Measurements from ENCODE around the gene MRPS15. TPM values are rescaled to one million over a fixed set of nuclear protein-coding genes. Genes with fewer than 3 reads are reported as not detected.

MRPS15 gene
- 36.7 TPM for total RNA-seq (2013)
- polyA plus RNA-seq (10 to 100 TPM; 36.2 to 68.1 (median 66.4) TPM), polyA minus RNA-seq (8.7 and 9.7 TPM in 2 replicates), total RNA-seq (2.7 to 24.5 (median 19.1) reads per million in 11 experiments)

- peak within 1 kb of the TSS; percentile 92 to 98 for H3K4me3 Mint-ChIP-seq
- no peak for TF ChIP-seq CTCF (IDR thresholded peaks at IDR 0.05)
Measured at GRCh38 chr1:36463803-36464604, at the start of gene MRPS15. Gene MRPS15 (minus strand): TSS chr1:36464384. CDS start chr1:36464275, 109 bp downstream.

GRCh38 chr1:36512842-36513241 is 48.7 kb upstream of the MRPS15 start:
- Mint-ChIP-seq H3K27me3 (ENCODE audit: low read depth in 3 of 3) (peaks cover 0 to 3% (median 0%) of the 10 kb centered on the region in 3 donors), H3K27ac (no peak overlapping the region), H3K4me1 (peaks cover 30% of the 10 kb centered on the region), H3K4me3 (no peak overlapping the region), H3K9me3 (peaks cover 0 to 2% (median 0%) of the 10 kb centered on the region in 7 donors), H3K36me3 (no peaks in the 10 kb centered on the region)
- Histone ChIP-seq H3K27me3 (ENCODE audit: control insufficient read depth in 2 of 2, insufficient read depth in 2 of 2, low read length in 2 of 2) (no peaks in the 10 kb centered on the region), H3K9ac (ENCODE audit: insufficient read depth, low read length, poor library complexity, severe bottlenecking) (no peak overlapping the region), H3K4me1 (ENCODE audit: control insufficient read depth in 1 of 2, insufficient read depth in 2 of 2, low read length in 2 of 2) (peaks cover 27 to 29% of the 10 kb centered on the region in 2 donors), H3K36me3 (replicated peaks in 1 of 2; ENCODE audit: control insufficient read depth in 1 of 2, insufficient read depth in 2 of 2, low read length in 2 of 2) (no peaks in the 10 kb centered on the region), H3K79me2 (ENCODE audit: insufficient read depth, low read length) (no peaks in the 10 kb centered on the region), H3K4me2 (replicated peaks; ENCODE audit: extremely low read depth, low read length, poor library complexity, severe bottlenecking) (no peak overlapping the region), H2AFZ (ENCODE audit: insufficient read depth, low read depth, low read length, poor library complexity, severe bottlenecking) (no peak overlapping the region), H4K20me1 (ENCODE audit: insufficient read depth, low read length) (no peaks in the 10 kb centered on the region), H3K27ac (ENCODE audit: low read depth in 1 of 2, low read length in 2 of 2) (no peak overlapping the region), H3K4me3 (replicated peaks in 1 of 3; ENCODE audit: low read depth in 2 of 3, low read length in 3 of 3) (no peak overlapping the region), H3K9me3 (replicated peaks in 1 of 2; ENCODE audit: control insufficient read depth in 1 of 2, insufficient read depth in 1 of 2, low read length in 2 of 2) (no peaks in the 10 kb centered on the region)
- TF ChIP-seq CTCF (IDR thresholded peaks at IDR 0.05), result no peak
- no peak for DNase-seq
- WGBS (ENCODE audit: insufficient coverage), result 100% methylated on average over 1 of the region's 1 CpG
- intact Hi-C loops (cut with micrococcal nuclease), result no loop called here

More at GRCh38 chr1:36463803-36464604, at the start of gene MRPS15:
- Histone ChIP-seq H3K36me3 (replicated peaks in 1 of 2; ENCODE audit: control insufficient read depth in 1 of 2, insufficient read depth in 2 of 2, low read length in 2 of 2) (peaks cover 43 to 64% of the 10 kb centered on the region in 2 donors), H3K27me3 (ENCODE audit: control insufficient read depth in 2 of 2, insufficient read depth in 2 of 2, low read length in 2 of 2) (no peaks in the 10 kb centered on the region), H3K9me3 (replicated peaks in 1 of 2; ENCODE audit: control insufficient read depth in 1 of 2, insufficient read depth in 1 of 2, low read length in 2 of 2) (no peaks in the 10 kb centered on the region), H3K4me2 (replicated peaks; ENCODE audit: extremely low read depth, low read length, poor library complexity, severe bottlenecking) (peak within 1 kb of the TSS; percentile 90), H3K27ac (ENCODE audit: low read depth in 1 of 2, low read length in 2 of 2) (peak within 1 kb of the TSS; percentile 91 to 99), H3K79me2 (ENCODE audit: insufficient read depth, low read length) (peaks cover 9% of the 10 kb centered on the region), H2AFZ (ENCODE audit: insufficient read depth, low read depth, low read length, poor library complexity, severe bottlenecking) (peak within 1 kb of the TSS; percentile 94), H3K4me1 (ENCODE audit: control insufficient read depth in 1 of 2, insufficient read depth in 2 of 2, low read length in 2 of 2) (peaks cover 35 to 40% of the 10 kb centered on the region in 2 donors), H4K20me1 (ENCODE audit: insufficient read depth, low read length) (peaks cover 3% of the 10 kb centered on the region), H3K9ac (ENCODE audit: insufficient read depth, low read length, poor library complexity, severe bottlenecking) (peak within 1 kb of the TSS; percentile 81), H3K4me3 (replicated peaks in 1 of 3; ENCODE audit: low read depth in 2 of 3, low read length in 3 of 3) (peak within 1 kb of the TSS; percentile 71 to 99 (median 88))
- peak; percentile 96 for DNase-seq
- Mint-ChIP-seq H3K36me3 (peaks cover 64 to 69% of the 10 kb centered on the region in 2 donors), H3K27me3 (ENCODE audit: low read depth in 3 of 3) (peaks cover 0 to 4% (median 3%) of the 10 kb centered on the region in 3 donors), H3K27ac (peak within 1 kb of the TSS; percentile 93 to 98 (median 96)), H3K4me1 (peaks cover 40% of the 10 kb centered on the region), H3K9me3 (no peaks in the 10 kb centered on the region)
- under 1% methylated on average over 65 of the region's 65 CpGs for WGBS (ENCODE audit: insufficient coverage)
- intact Hi-C loops (cut with micrococcal nuclease), result loop anchor here in 1 of 2 donors (2.0 kb wide), 1 partner anchor 23 kb away; no protein-coding TSS in a partner anchor

All from CD14-positive monocyte (primary cell).